Heart left ventricle (tissue), 16 donors: ENCODE results near the gene ETV6. TPM values are rescaled to one million over a fixed set of nuclear protein-coding genes. Genes with fewer than 3 reads are reported as not detected.
A peak's percentile ranks its signal among the peaks of the same experiment; 100 is the strongest.

Experiments used
- ATAC-seq, 4 donors: fragments of 200-7000 bp; cut with Tn5 transposase; one replicate each; pipeline ENCODE4 v1.9.1; 2020 to 2022; ENCODE audit warnings: moderate library complexity in 4 of 4, mild to moderate bottlenecking in 3 of 4, moderate number of reproducible peaks in 1 of 4
- DNase-seq, 5 donors: peaks; one replicate each; pipeline ENCODE4 v3.0.0-alpha.2; 2020
- H3K27ac ChIP-seq, 12 donors: fragments of 200-600 bp; sonication (generic) in 4 of 12; one replicate each; pipeline versions ENCODE4 v1.5.0 to v1.8.0; 2016 to 2022; ENCODE audit warnings: mild to moderate bottlenecking in 2 of 12
- H3K27me3 ChIP-seq, 9 donors: fragments of 200-600 bp; sonication (generic) in 2 of 9; one replicate each; pipeline versions ENCODE4 v1.5.1 to v1.8.0; 2016 to 2022; ENCODE audit warnings: mild to moderate bottlenecking in 3 of 9
- H3K36me3 ChIP-seq, 9 donors: fragments of 200-600 bp; sonication (generic) in 2 of 9; one replicate each; pipeline versions ENCODE4 v1.5.0 to v1.8.0; 2018 to 2022; ENCODE audit warnings: mild to moderate bottlenecking in 2 of 9
- H3K4me1 ChIP-seq, 12 donors: fragments of 200-600 bp; sonication (generic) in 4 of 12; one replicate each; pipeline versions ENCODE4 v1.5.0 to v1.8.0; 2016 to 2022; ENCODE audit warnings: mild to moderate bottlenecking in 3 of 12
- H3K4me3 ChIP-seq, 12 donors: fragments of 200-600 bp; sonication (generic) in 4 of 12; one replicate each; pipeline versions ENCODE4 v1.5.0 to v1.8.0; 2017 to 2022; ENCODE audit warnings: mild to moderate bottlenecking in 9 of 12, moderate library complexity in 4 of 12
- H3K9me3 ChIP-seq, 12 donors: fragments of 200-600 bp; sonication (generic) in 4 of 12; one replicate each; pipeline versions ENCODE4 v1.5.0 to v1.8.0; 2016 to 2022; ENCODE audit warnings: mild to moderate bottlenecking in 1 of 12
- POLR2A ChIP-seq, 2 donors: fragments of 450-650 bp; IDR thresholded peaks; one replicate each; pipeline ENCODE4 v1.6.1; 2017; ENCODE audit warnings: antibody characterized with exemption in 2 of 2, mild to moderate bottlenecking in 2 of 2, moderate library complexity in 2 of 2
- WGBS, 4 donors: extraction: QIAGEN DNeasy Blood & Tissue Kit in 2 of 4; methylation state at CpG; one replicate each; pipeline versions ENCODE4 v1.1.5 to v1.1.7; 2013 to 2018; 5-methylcytosine and 5-hydroxymethylcytosine counted together
- intact Hi-C, 10 donors: fragments of 100-400 bp; cut with DNase I; formaldehyde crosslinking; loops; one replicate each; pipeline versions ENCODE4 v1.11.1 to v1.14.2; 2022
- polyA plus RNA-seq, 2 donors: library from polyadenylated mRNA; stranded (reverse); fragments of 200-250 nt; gene quantifications; one replicate each; pipeline ENCODE4 v1.2.3, GENCODE V29; 2013
- total RNA-seq, 9 donors: library from RNA; depleted of rRNA in 2 of 9; stranded (reverse); fragments of >200 nt in 2 of 9; fragmentation: NEBNext Ultra II Directional in 3 of 9; extraction: Animal tissue kit (Norgen Biotek cat#: 25700) in 3 of 9; gene quantifications; one replicate each; pipeline versions ENCODE4 v1.1.0 to v1.2.4, GENCODE V29; 2016 to 2023
- TF ChIP-seq, protein P1 (sequence below), 12 donors: fragments of 200-600 bp; sonication (generic) in 4 of 12; IDR thresholded peaks; one replicate each; pipeline versions ENCODE4 v1.5.0 to v1.8.0; 2018 to 2022; ENCODE audit warnings: antibody characterized with exemption in 12 of 12, mild to moderate bottlenecking in 5 of 12
- donor health status: ischemic (EF 13 %, LVEDD 7.1; RV severe dilation, severe dysfunction).
- donor health status: healthy with polysubstance abuse.
- donor health status: DM: no; HTN: yes; CAD: no.
- donor health status: DM: no; HTN: no; CAD: no.
- donor health status: ischemic (EF 25% LVEDD 6.9; RV normal size, moderate dysfunction).
- donor health status: ischemic (EF 25% LVEDD 5.7; RV mildly dilated, moderate dysfunction).
- donor health status: healthy.
- donor health status: DM: yes; HTN: yes; CAD: no.
- donor health status: ischemic (EF 35%, LVEDD 5.7; RV mildly dilated, moderate dysfunction).
- donor health status: nonischemic (EF 11% LVEDD 7.7; RV severe dilation, severe dysfunction).
- donor health status: DM: yes; HTN: yes; CAD: no.
- donor health status: PGD.
- donor health status: ischemic (EF 29% LVEDD 5.4; RV normal size, mild dysfunction).
- donor health status: nonischemic (EF 23%, LVEDD 6.1; RV moderate dilation, normal function).

Gene ETV6
- total and polyA plus RNA-seq, 11 donors = 3.9 to 37.3 (median 12.4) TPM

DNA sequence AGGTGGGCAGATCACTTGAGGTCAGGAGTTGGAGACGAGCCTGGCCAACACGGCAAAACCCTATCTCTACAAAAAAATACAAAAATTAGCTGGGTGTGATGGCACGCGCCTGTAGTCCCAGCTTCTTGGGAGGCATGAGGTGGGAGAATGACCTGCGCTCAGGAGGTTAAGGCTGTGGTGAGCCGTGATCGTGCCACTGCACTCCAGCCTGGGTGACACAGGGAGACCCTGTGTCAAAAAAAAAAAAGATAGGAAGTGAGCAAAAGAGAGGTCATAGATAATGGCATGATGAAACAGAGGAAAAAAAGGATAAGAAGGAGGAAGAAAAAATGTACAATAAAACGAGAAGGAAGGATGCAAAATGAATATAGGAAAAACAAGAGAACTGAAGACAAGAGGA lies 159.5 kb downstream of the ETV6 start:
- H3K4me1 ChIP-seq = peaks cover 4 to 73% (median 33%) of the 10 kb centered on the region in 12 donors
- ATAC-seq = no peak
- 93 to 97% (median 94%) methylated on average over 8 of the region's 8 CpGs for WGBS, 4 donors

DNA sequence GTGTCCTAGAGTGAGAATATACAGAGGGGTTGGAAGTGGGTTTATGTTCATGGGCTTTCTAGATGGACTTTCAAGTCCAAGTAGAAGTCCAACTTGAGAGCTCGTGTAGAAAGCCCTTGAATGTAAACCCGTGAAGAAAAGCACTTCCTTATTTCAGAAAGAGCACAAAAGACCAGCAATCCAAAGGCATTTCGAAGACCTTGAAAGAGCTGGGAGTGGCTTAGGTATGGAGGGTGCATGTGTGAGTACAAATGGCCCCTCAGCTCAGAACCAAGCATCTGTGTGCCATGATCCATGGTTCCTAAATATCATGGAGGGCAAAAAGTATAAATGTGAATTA lies 160.7 kb downstream of the ETV6 start:
- Histone ChIP-seq H3K27ac (peak overlapping the region in 5 of 12 donors; percentile 12 to 89 (median 38)), H3K4me3 (no peak overlapping the region), H3K36me3 (no peaks in the 10 kb centered on the region), H3K4me1 (peaks cover 4 to 74% (median 44%) of the 10 kb centered on the region in 12 donors), H3K27me3 (no peaks in the 10 kb centered on the region), H3K9me3 (no peaks in the 10 kb centered on the region)
- DNase-seq (no peak), ATAC-seq (no peak)
- intact Hi-C loops = loop anchor here in 4 of 10 donors (5.0 to 10.0 kb wide), 4 partner anchors 43 to 155 kb away; no protein-coding TSS in a partner anchor
- 82 to 97% (median 93%) methylated on average over 3 of the region's 3 CpGs for WGBS, 4 donors
- TF ChIP-seq POLR2A (IDR thresholded peaks at IDR 0.05) = no peak
- TF ChIP-seq, protein P1, sequence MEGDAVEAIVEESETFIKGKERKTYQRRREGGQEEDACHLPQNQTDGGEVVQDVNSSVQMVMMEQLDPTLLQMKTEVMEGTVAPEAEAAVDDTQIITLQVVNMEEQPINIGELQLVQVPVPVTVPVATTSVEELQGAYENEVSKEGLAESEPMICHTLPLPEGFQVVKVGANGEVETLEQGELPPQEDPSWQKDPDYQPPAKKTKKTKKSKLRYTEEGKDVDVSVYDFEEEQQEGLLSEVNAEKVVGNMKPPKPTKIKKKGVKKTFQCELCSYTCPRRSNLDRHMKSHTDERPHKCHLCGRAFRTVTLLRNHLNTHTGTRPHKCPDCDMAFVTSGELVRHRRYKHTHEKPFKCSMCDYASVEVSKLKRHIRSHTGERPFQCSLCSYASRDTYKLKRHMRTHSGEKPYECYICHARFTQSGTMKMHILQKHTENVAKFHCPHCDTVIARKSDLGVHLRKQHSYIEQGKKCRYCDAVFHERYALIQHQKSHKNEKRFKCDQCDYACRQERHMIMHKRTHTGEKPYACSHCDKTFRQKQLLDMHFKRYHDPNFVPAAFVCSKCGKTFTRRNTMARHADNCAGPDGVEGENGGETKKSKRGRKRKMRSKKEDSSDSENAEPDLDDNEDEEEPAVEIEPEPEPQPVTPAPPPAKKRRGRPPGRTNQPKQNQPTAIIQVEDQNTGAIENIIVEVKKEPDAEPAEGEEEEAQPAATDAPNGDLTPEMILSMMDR (IDR thresholded peaks at IDR 0.05) = no peak

More for the DNA sequence above, 159.5 kb downstream of the ETV6 start:
- Histone ChIP-seq H3K4me3 (no peak overlapping the region), H3K27me3 (no peaks in the 10 kb centered on the region), H3K27ac (peak overlapping the region in 1 of 12 donors; percentile 89), H3K9me3 (no peaks in the 10 kb centered on the region), H3K36me3 (no peaks in the 10 kb centered on the region)
- DNase-seq = no peak
- TF ChIP-seq, protein P1 (IDR thresholded peaks at IDR 0.05) = no peak
- no peak for TF ChIP-seq POLR2A (IDR thresholded peaks at IDR 0.05)
- intact Hi-C loops = no loop called here

DNA sequence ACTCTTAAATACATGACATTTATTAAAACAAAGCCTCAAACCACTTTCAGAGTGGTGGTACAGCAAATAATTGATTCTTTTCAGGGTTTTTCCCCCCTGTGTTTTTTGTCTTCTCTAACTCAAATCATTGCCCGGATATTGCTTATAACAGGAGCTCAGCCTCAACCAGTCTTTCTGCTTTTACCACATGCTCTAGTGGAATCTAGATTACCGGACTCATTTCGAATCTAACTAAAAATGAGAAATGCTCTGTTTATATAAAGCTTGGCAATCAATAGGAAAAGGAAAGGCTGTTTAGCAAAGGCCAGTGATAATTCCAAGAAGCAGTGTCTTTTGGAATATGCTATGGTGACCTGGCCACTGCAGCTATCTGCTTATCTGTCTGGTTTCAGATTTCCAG lies 161.5 kb downstream of the ETV6 start:
- H3K36me3 ChIP-seq = no peaks in the 10 kb centered on the region
- 58 to 80% (median 63%) methylated on average over 3 of the region's 3 CpGs for WGBS, 4 donors
- no peak overlapping the region for H3K4me3 ChIP-seq
- H3K27ac ChIP-seq = peak overlapping the region in 6 of 12 donors; percentile 12 to 89 (median 48)
- intact Hi-C loops = loop anchor here in 4 of 10 donors (5.0 to 10.0 kb wide), 4 partner anchors 44 to 156 kb away; no protein-coding TSS in a partner anchor
- H3K9me3 ChIP-seq = no peaks in the 10 kb centered on the region
- TF ChIP-seq, protein P1 (IDR thresholded peaks at IDR 0.05) = no peak
- no peak for TF ChIP-seq POLR2A (IDR thresholded peaks at IDR 0.05)
- no peak for DNase-seq
- H3K4me1 ChIP-seq = peaks cover 4 to 78% (median 47%) of the 10 kb centered on the region in 12 donors
- ATAC-seq = no peak
- no peaks in the 10 kb centered on the region for H3K27me3 ChIP-seq

DNA sequence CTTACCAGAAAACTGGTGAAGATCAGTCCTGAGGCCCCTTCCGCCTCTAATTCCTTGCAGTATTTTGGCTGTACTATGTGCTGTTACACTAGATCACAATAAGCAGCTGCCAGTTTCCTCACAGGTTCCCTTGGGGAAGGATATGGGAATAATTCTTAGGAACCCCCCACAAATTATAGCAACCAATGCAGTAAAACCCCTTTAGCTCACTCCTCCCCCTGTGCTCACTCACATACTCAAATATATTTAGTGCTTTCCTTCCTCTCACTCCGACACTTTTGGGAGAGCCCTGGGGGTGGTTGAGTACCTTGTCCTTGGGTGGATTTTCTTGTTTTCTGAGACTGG lies 162.7 kb downstream of the ETV6 start:
- ATAC-seq = peak in 2 of 4 donors; percentile 5 to 29
- H3K27ac ChIP-seq = peak overlapping the region in 11 of 12 donors; percentile 69 to 89 (median 77)
- H3K36me3 ChIP-seq = no peaks in the 10 kb centered on the region
- no peaks in the 10 kb centered on the region for H3K27me3 ChIP-seq
- peak overlapping the region in 5 of 12 donors; percentile 18 to 47 (median 34) for H3K4me3 ChIP-seq
- WGBS, 4 donors = 42 to 51% (median 46%) methylated on average over 2 of the region's 2 CpGs
- H3K9me3 ChIP-seq = no peaks in the 10 kb centered on the region
- peaks cover 4 to 75% (median 51%) of the 10 kb centered on the region in 12 donors for H3K4me1 ChIP-seq
- no peak for DNase-seq
- intact Hi-C loops = loop anchor here in 4 of 10 donors (2.0 to 10.0 kb wide), 5 partner anchors 45 to 161 kb away; no protein-coding TSS in a partner anchor
- TF ChIP-seq, protein P1 (IDR thresholded peaks at IDR 0.05) = no peak
- TF ChIP-seq POLR2A (IDR thresholded peaks at IDR 0.05) = no peak
